Heart right ventricle (tissue), 16 donors: ENCODE results near the gene ZNF280D. TPM values are rescaled to one million over a fixed set of nuclear protein-coding genes. Genes with fewer than 3 reads are reported as not detected.

ENCODE experiments used
- ATAC-seq, 8 donors: fragments of 200-7000 bp; cut with Tn5 transposase; one replicate each; pipeline ENCODE4 v1.9.1; 2020; ENCODE audit warnings: mild to moderate bottlenecking in 8 of 8, moderate library complexity in 8 of 8, moderate number of reproducible peaks in 1 of 8
- DNase-seq, 2 donors: peaks; one replicate each; pipeline ENCODE4 v3.0.0-alpha.2; 2020
- H3K27ac ChIP-seq, 10 donors: fragments of 200-600 bp; sonication (generic) in 2 of 10; one replicate each; pipeline versions ENCODE4 v1.5.0 to v1.8.0; 2020 to 2022; ENCODE audit warnings: mild to moderate bottlenecking in 3 of 10
- H3K27me3 ChIP-seq, 7 donors: fragments of 200-600 bp; one replicate each; pipeline ENCODE4 v1.8.0; 2021 to 2022; ENCODE audit warnings: mild to moderate bottlenecking in 2 of 7
- H3K36me3 ChIP-seq, 9 donors: fragments of 200-600 bp; sonication (generic) in 1 of 9; one replicate each; pipeline versions ENCODE4 v1.5.0 to v1.8.0; 2020 to 2022; ENCODE audit warnings: mild to moderate bottlenecking in 2 of 9
- H3K4me1 ChIP-seq, 9 donors: fragments of 200-600 bp; sonication (generic) in 1 of 9; one replicate each; pipeline versions ENCODE4 v1.5.0 to v1.8.0; 2020 to 2022; ENCODE audit warnings: mild to moderate bottlenecking in 4 of 9
- H3K4me3 ChIP-seq, 10 donors: fragments of 200-600 bp; sonication (generic) in 2 of 10; one replicate each; pipeline versions ENCODE4 v1.5.0 to v1.8.0; 2020 to 2022; ENCODE audit warnings: mild to moderate bottlenecking in 7 of 10, moderate library complexity in 2 of 10
- H3K9me3 ChIP-seq, 11 donors: fragments of 200-600 bp in 10 of 11; sonication (generic) in 2 of 11; one replicate each; pipeline versions ENCODE4 v1.5.0 to v1.8.0; 2013 to 2022; ENCODE audit warnings: mild to moderate bottlenecking in 2 of 11, control low read depth in 1 of 11, moderate library complexity in 1 of 11
- WGBS, 2 donors: extraction: QIAGEN DNeasy Blood & Tissue Kit; methylation state at CpG; one replicate each; pipeline ENCODE4 v1.1.7; 2013; ENCODE audit warnings: inconsistent platforms in 1 of 2; 5-methylcytosine and 5-hydroxymethylcytosine counted together
- intact Hi-C, 10 donors: fragments of 100-400 bp; cut with DNase I; formaldehyde crosslinking; loops; one replicate each; pipeline versions ENCODE4 v1.11.1 to v1.14.2; 2022
- polyA plus RNA-seq, 2 donors: library from polyadenylated mRNA; stranded (reverse); fragments of 200-250 nt; gene quantifications; one replicate each; pipeline ENCODE4 v1.2.3, GENCODE V29; 2013
- total RNA-seq, 10 donors: library from RNA; stranded (reverse); fragmentation: NEBNext Ultra II Directional in 3 of 10; extraction: Animal tissue kit (Norgen Biotek cat#: 25700) in 3 of 10; gene quantifications; one replicate each; pipeline versions ENCODE4 v1.2.1 to v1.2.4, GENCODE V29; 2021 to 2023
- TF ChIP-seq, protein P1 (sequence below), 9 donors: fragments of 200-600 bp; sonication (generic) in 2 of 9; IDR thresholded peaks; one replicate each; pipeline versions ENCODE4 v1.5.0 to v1.8.0; 2021 to 2022; ENCODE audit warnings: antibody characterized with exemption in 9 of 9, mild to moderate bottlenecking in 5 of 9, moderate library complexity in 1 of 9
- donor health status: Arrhythmogenic right ventricular cardiomyopathy.
- donor health status: ischemic (EF 13 %, LVEDD 7.1; RV severe dilation, severe dysfunction).
- donor health status: healthy with polysubstance abuse.
- donor health status: DM: no; HTN: yes; CAD: no.
- donor health status: DM: no; HTN: no; CAD: no.
- donor health status: ischemic (EF 25% LVEDD 6.9; RV normal size, moderate dysfunction).
- donor health status: ischemic (EF 25% LVEDD 5.7; RV mildly dilated, moderate dysfunction).
- donor health status: healthy.
- donor health status: DM: yes; HTN: yes; CAD: no.
- donor health status: Ischemic cardiomyopathy.
- donor health status: ischemic (EF 35%, LVEDD 5.7; RV mildly dilated, moderate dysfunction).
- donor health status: nonischemic (EF 11% LVEDD 7.7; RV severe dilation, severe dysfunction).
- donor health status: DM: yes; HTN: yes; CAD: no.
- donor health status: PGD.
- donor health status: ischemic (EF 29% LVEDD 5.4; RV normal size, mild dysfunction).
- donor health status: nonischemic (EF 23%, LVEDD 6.1; RV moderate dilation, normal function).

The ZNF280D gene
- total and polyA plus RNA-seq, 12 donors = 6.9 to 42.4 (median 24.9) TPM

DNA sequence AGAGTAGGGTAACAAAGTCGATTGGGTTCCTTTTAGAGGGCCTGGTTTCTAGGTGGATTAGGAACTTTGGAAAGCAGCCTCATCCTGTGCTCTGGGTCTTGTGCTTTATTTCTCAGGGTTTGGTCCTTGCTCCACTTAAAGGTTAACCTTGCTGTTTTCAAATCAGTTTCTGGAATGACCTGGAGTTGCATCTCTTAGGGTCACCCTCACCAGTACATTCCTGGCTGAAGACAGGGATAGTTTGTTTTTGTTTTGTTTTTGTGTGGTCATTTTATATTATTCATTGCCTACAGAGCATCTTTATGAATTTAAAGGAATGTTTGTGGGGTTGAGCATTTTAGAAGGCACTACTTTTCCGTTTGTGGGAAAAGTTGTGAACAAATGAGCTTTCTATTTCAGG is 45.5 kb upstream of the ZNF280D start:
- ATAC-seq (no peak), DNase-seq (no peak)
- peaks cover 0 to 14% (median 0%) of the 10 kb centered on the region in 9 donors for H3K4me1 ChIP-seq
- no peaks in the 10 kb centered on the region for H3K27me3 ChIP-seq
- 88 to 90% methylated on average over 2 of the region's 2 CpGs for WGBS, 2 donors
- H3K36me3 ChIP-seq = no peaks in the 10 kb centered on the region
- H3K4me3 ChIP-seq = no peak overlapping the region
- no peaks in the 10 kb centered on the region for H3K9me3 ChIP-seq
- no peak overlapping the region for H3K27ac ChIP-seq
- intact Hi-C loops = no loop called here
- TF ChIP-seq, protein P1, sequence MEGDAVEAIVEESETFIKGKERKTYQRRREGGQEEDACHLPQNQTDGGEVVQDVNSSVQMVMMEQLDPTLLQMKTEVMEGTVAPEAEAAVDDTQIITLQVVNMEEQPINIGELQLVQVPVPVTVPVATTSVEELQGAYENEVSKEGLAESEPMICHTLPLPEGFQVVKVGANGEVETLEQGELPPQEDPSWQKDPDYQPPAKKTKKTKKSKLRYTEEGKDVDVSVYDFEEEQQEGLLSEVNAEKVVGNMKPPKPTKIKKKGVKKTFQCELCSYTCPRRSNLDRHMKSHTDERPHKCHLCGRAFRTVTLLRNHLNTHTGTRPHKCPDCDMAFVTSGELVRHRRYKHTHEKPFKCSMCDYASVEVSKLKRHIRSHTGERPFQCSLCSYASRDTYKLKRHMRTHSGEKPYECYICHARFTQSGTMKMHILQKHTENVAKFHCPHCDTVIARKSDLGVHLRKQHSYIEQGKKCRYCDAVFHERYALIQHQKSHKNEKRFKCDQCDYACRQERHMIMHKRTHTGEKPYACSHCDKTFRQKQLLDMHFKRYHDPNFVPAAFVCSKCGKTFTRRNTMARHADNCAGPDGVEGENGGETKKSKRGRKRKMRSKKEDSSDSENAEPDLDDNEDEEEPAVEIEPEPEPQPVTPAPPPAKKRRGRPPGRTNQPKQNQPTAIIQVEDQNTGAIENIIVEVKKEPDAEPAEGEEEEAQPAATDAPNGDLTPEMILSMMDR (IDR thresholded peaks at IDR 0.05) = no peak

DNA sequence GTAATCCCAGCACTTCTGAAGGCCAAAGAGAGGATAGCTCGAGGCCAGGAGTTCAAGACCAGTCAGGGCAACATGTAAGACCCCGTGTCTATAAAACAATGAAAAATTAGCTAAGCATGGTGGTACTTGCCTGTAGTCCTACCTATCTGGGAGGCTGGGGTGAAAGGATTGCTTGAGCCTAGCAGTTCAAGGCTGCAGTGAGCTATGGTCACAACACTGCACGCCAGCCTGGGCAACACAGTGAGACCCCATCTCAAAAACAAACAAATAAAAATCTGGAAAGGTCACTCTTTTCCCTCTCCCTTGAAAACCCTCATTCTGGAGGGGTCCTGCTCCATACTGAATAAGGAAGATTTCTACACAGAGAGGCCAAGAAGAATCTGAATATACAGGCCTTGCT is 43.5 kb upstream of the ZNF280D start:
- H3K9me3 ChIP-seq = no peaks in the 10 kb centered on the region
- 93 to 94% methylated on average over 3 of the region's 3 CpGs for WGBS, 2 donors
- no peak for DNase-seq
- ATAC-seq = no peak
- intact Hi-C loops = no loop called here
- TF ChIP-seq, protein P1 (IDR thresholded peaks at IDR 0.05) = no peak
- H3K27me3 ChIP-seq = no peaks in the 10 kb centered on the region
- H3K27ac ChIP-seq = no peak overlapping the region
- peaks cover 0 to 21% (median 0%) of the 10 kb centered on the region in 9 donors for H3K4me1 ChIP-seq
- H3K4me3 ChIP-seq = no peak overlapping the region
- H3K36me3 ChIP-seq = no peaks in the 10 kb centered on the region

DNA sequence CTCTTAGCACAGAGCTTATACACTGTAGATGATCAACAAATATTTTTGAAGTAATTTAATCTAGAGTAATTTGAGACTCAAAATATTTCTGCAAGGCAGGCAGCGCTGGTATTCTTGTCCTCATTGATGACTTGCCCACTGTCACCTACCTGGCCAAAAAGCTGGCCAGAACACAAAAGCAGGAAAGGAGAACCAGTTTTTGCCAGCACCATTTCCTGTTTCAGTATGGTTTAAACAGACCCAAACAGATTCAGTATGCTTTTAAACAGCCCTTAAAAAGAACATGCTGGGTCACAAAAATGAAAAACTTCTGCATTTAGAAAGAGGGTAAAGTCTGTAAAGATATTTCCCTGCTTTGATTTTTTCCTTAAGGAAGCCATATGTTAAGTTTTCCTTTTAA is 42.3 kb upstream of the ZNF280D start:
- no peaks in the 10 kb centered on the region for H3K9me3 ChIP-seq
- no peaks in the 10 kb centered on the region for H3K27me3 ChIP-seq
- intact Hi-C loops = no loop called here
- H3K27ac ChIP-seq = peak overlapping the region in 1 of 10 donors; percentile 12
- 57 to 68% methylated on average over 1 of the region's 1 CpG for WGBS, 2 donors
- H3K4me1 ChIP-seq = peaks cover 0 to 21% (median 0%) of the 10 kb centered on the region in 9 donors
- TF ChIP-seq, protein P1 (IDR thresholded peaks at IDR 0.05) = no peak
- no peaks in the 10 kb centered on the region for H3K36me3 ChIP-seq
- H3K4me3 ChIP-seq = no peak overlapping the region
- DNase-seq = no peak
- ATAC-seq = no peak

DNA sequence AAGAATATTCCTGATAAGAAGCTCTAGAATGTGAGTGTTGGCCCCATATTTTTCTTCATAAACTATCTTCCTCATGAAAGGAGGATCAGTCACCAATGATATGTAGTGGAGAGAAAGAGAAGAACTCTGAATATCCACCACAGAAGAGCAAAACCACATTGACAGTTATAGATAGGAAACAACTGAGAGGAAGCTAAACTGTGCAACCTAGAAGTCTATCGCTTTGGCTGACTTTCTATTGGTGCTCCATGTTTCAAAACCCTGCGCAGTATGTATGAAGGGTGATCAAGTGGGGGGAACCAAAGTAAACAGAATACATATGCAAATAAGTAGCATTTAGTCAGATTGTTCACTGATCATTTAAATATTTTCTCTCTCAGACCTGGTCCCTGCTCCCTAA is 41.0 kb upstream of the ZNF280D start:
- ATAC-seq = no peak
- no peak overlapping the region for H3K27ac ChIP-seq

More for the DNA sequence above, 41.0 kb upstream of the ZNF280D start:
- Histone ChIP-seq H3K9me3 (no peaks in the 10 kb centered on the region), H3K27me3 (no peaks in the 10 kb centered on the region), H3K4me1 (peaks cover 0 to 21% (median 0%) of the 10 kb centered on the region in 9 donors), H3K36me3 (no peaks in the 10 kb centered on the region), H3K4me3 (no peak overlapping the region)
- 92 to 94% methylated on average over 2 of the region's 2 CpGs for WGBS, 2 donors
- no peak for DNase-seq
- intact Hi-C loops = no loop called here
- TF ChIP-seq, protein P1 (IDR thresholded peaks at IDR 0.05) = no peak
